ENCODE results near the gene CADPS2. TPM values are rescaled to one million over a fixed set of nuclear protein-coding genes. Genes with fewer than 3 reads are reported as not detected.

Gene CADPS2
- total RNA-seq, 1 donor from 2014 or later, result 0.22 TPM

- H3K9me3 Mint-ChIP-seq (ENCODE audit: unreplicated experiment), result peaks cover 2% of the 10 kb centered on the region
- H3K4me1 Mint-ChIP-seq (ENCODE audit: low read depth, unreplicated experiment), result peaks cover 3% of the 10 kb centered on the region
- no peak for DNase-seq
- no peak overlapping the region for H3K27ac Mint-ChIP-seq (ENCODE audit: unreplicated experiment)
- no peak overlapping the region for H3K4me3 Mint-ChIP-seq (ENCODE audit: unreplicated experiment)
- H3K27me3 Mint-ChIP-seq (ENCODE audit: unreplicated experiment), result no peaks in the 10 kb centered on the region
- TF ChIP-seq CTCF (IDR thresholded peaks at IDR 0.05; ENCODE audit: partially characterized antibody, unreplicated experiment), result no peak
- H3K36me3 Mint-ChIP-seq (ENCODE audit: unreplicated experiment), result no peaks in the 10 kb centered on the region
Observed at GRCh38 chr7:122556873-122557542, 329.3 kb downstream of the CADPS2 start.

- DNase-seq, result no peak
- Mint-ChIP-seq H3K27ac (ENCODE audit: unreplicated experiment) (no peak overlapping the region), H3K4me1 (ENCODE audit: low read depth, unreplicated experiment) (peaks cover 3% of the 10 kb centered on the region), H3K9me3 (ENCODE audit: unreplicated experiment) (peaks cover 2% of the 10 kb centered on the region), H3K36me3 (ENCODE audit: unreplicated experiment) (no peaks in the 10 kb centered on the region), H3K27me3 (ENCODE audit: unreplicated experiment) (no peaks in the 10 kb centered on the region), H3K4me3 (ENCODE audit: unreplicated experiment) (no peak overlapping the region)
- TF ChIP-seq CTCF (IDR thresholded peaks at IDR 0.05; ENCODE audit: partially characterized antibody, unreplicated experiment), result no peak
Observed at GRCh38 chr7:122556219-122556618, 330.0 kb downstream of the CADPS2 start.

DNA sequence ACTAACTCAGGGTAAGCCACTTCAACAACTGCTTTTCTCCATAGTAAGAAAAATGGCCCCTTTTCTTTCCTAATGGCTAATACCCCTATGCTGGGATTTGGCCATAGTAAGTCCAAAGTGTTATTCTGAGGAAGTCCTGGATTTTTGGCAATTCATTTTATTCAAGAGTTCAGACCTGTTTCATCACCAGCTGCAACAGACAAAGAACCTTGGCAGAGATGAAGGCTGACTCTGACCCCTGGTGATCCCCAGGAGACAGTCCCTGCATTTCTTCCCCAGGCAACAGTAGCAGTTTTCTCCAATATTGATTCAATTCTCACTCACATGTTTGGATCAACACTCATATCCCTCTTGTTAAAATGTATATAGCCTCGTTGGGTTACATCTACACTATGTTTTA lies 332.5 kb downstream of the CADPS2 start:
- no peak for TF ChIP-seq CTCF (IDR thresholded peaks at IDR 0.05; ENCODE audit: partially characterized antibody, unreplicated experiment)
- no peak for DNase-seq
- Mint-ChIP-seq H3K4me1 (ENCODE audit: low read depth, unreplicated experiment) (peaks cover 3% of the 10 kb centered on the region), H3K36me3 (ENCODE audit: unreplicated experiment) (no peaks in the 10 kb centered on the region), H3K27ac (ENCODE audit: unreplicated experiment) (no peak overlapping the region), H3K4me3 (ENCODE audit: unreplicated experiment) (no peak overlapping the region), H3K9me3 (ENCODE audit: unreplicated experiment) (peaks cover 2% of the 10 kb centered on the region), H3K27me3 (ENCODE audit: unreplicated experiment) (no peaks in the 10 kb centered on the region)

GRCh38 chr7:122552769-122553168 lies 333.5 kb downstream of the CADPS2 start:
- Mint-ChIP-seq H3K27ac (ENCODE audit: unreplicated experiment) (no peak overlapping the region), H3K4me3 (ENCODE audit: unreplicated experiment) (no peak overlapping the region), H3K4me1 (ENCODE audit: low read depth, unreplicated experiment) (peaks cover 3% of the 10 kb centered on the region), H3K9me3 (ENCODE audit: unreplicated experiment) (peaks cover 2% of the 10 kb centered on the region), H3K27me3 (ENCODE audit: unreplicated experiment) (no peaks in the 10 kb centered on the region), H3K36me3 (ENCODE audit: unreplicated experiment) (no peaks in the 10 kb centered on the region)
- DNase-seq, result no peak
- TF ChIP-seq CTCF (IDR thresholded peaks at IDR 0.05; ENCODE audit: partially characterized antibody, unreplicated experiment), result no peak

DNA sequence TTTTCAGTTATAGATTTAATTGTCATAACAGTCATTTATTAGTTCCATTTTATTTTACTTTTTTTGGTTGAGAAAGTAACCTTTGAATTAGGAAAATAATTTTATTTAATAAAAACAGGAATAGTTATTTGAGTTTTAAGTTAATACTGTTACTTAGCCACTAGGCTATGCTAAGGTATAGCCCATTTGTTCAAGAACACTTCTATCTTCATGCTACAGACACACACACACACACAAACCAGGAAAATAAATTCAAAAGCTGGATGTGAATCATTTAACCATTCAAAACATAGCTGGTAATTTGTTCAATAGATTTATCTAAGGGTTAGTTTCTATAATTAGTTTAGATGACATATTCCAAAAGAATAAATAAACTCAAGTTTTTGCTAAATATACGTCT lies 335.7 kb downstream of the CADPS2 start:
- no peak for TF ChIP-seq CTCF (IDR thresholded peaks at IDR 0.05; ENCODE audit: partially characterized antibody, unreplicated experiment)
- Mint-ChIP-seq H3K36me3 (ENCODE audit: unreplicated experiment) (no peaks in the 10 kb centered on the region), H3K4me3 (ENCODE audit: unreplicated experiment) (no peak overlapping the region), H3K27me3 (ENCODE audit: unreplicated experiment) (no peaks in the 10 kb centered on the region), H3K4me1 (ENCODE audit: low read depth, unreplicated experiment) (peaks cover 3% of the 10 kb centered on the region), H3K9me3 (ENCODE audit: unreplicated experiment) (peaks cover 2% of the 10 kb centered on the region), H3K27ac (ENCODE audit: unreplicated experiment) (no peak overlapping the region)
- no peak for DNase-seq
